GM19467 (cell line): ENCODE data around the gene RASD2.

Experiments
- ATAC-seq: cut with Tn5 transposase; IDR thresholded peaks from one replicate; pipeline ENCODE4 v1.9.1; 2021; ENCODE audit warnings: mild to moderate bottlenecking, moderate library complexity; ENCODE audit not compliant: unreplicated experiment

The RASD2 gene

DNA sequence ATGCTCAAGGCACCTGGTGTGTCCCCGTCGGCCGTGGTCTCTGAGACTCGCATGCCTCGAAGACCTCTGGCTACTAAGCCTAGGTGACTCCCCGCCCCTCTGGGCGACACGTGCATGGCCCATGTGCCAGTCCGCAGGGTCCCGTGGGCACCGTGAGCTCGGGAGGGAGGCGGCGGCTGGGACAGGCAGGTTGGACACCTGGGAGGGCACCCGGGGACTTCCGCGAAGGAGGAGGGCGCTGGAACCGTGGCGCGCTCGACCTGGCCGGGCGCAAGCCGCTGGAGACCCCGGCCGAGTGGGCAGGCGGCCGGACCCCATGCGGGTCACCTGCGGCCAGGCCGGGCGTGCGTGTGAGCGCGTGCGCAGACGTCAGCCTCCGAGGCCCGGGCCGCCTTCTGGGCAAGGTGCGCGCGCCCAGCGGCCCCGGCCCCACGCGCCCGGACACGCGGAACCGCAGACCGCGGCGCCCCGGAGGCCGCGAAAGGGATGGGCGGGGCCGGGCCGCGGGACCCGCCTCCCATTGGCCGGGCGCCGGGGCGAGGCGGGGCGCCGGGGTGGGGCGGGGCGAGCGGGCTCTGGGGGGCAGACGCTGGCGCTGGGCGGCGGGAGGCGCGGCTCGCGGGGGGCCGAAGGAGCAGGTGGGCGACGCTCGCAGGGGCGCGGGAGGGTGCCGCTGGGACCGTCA lies 579 bp upstream of the RASD2 start:
- peak; percentile 55 for ATAC-seq

DNA sequence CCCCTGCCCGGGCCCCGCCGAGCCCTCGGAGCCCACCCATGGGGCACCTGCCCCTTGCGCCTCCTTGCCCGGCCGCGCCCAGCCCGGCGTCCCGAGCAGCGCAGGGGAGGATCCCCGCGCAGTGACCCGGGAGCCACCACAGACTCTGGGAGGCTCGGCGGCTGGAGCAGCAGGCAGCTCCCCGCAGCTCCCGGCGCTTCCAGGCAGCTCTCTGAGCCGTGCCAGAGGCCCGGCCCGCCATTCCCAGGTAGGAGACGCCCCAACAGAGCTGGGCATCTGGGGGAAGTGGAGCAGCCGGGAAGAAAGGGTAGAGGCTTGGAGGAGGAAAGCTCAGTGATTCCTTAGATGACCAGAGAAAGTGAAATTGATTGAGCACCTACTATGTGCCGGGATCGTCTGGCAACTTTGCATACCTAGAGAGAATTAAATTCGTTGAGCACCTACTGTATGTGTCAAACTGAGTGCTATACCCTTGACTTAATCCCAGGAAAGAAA lies 670 bp downstream of the RASD2 start:
- no peak for ATAC-seq

DNA sequence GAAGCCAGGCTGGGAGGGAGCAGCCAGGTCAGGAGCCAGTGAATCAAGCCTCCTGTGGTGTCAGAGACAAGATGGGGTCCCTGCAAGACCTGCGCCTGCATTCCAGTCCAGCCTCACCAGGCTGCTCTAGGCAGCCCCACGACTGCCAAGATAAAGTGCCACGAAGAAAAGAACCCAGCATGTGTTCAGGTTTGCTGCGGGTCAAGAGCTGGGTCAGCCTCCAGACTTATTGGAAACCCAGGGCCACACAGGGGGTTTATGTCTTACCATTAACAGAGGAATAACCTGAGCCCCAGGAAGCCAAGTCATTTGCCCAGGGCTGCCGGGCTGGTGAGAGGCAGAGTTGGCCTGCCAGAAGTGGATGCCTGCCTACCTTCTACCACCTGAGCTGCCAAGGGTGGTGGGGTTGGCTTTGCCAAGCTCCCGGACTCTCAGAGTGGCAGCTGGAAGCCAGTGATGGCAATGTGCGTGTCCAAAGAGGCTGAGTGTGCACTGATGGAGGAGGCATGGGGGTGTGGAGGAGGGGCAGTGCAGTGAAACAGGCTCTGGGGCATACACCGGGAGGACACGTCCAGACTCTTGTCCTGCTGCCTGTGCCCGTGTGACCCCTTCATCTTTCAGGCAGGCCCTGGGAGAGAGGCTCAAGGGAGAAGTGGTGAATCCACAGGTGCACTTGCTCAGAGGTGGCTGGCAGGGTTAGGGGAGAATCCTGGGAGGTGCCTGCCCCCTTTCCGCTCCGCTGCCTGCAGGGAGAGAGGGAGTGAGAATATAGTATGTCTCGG lies 1.7 kb downstream of the RASD2 start:
- ATAC-seq: no peak

DNA sequence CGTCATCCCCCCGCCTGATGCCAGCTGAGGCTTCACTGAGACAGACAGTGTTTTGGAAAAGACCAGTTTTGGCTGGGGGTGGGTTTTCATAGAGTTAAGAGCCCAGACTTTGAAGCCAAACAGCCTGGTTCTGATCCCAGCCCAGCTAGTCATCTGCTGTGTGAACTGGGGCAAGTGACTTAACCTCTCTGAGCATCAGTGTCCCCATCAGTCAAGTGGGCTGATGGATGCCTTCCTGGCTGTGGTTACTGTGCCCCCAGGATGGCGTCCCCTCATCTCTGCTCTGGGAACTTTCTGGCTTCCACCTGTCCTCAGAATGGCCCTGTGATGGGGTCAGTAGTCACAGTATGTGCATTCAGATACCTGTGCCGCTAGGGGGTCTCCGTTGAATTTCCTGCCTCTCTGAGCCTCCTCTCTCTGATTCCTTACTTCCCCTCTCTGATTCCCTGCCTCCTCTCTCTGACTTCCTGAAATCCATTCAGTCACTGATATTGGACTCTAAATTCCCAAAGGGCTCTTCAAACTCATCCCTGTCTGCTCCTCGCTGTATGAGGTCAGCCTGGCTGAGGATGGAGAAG lies 2.4 kb downstream of the RASD2 start:
- no peak for ATAC-seq

- no peak for ATAC-seq
Measured at GRCh38 chr22:35543702-35544101, 3.1 kb downstream of the RASD2 start.

- no peak for ATAC-seq
Measured at GRCh38 chr22:35544189-35544588, 3.6 kb downstream of the RASD2 start.

- no peak for ATAC-seq
Measured at GRCh38 chr22:35544827-35545226, 4.2 kb downstream of the RASD2 start.

GRCh38 chr22:35546886-35547285 lies 6.3 kb downstream of the RASD2 start:
- no peak for ATAC-seq

DNA sequence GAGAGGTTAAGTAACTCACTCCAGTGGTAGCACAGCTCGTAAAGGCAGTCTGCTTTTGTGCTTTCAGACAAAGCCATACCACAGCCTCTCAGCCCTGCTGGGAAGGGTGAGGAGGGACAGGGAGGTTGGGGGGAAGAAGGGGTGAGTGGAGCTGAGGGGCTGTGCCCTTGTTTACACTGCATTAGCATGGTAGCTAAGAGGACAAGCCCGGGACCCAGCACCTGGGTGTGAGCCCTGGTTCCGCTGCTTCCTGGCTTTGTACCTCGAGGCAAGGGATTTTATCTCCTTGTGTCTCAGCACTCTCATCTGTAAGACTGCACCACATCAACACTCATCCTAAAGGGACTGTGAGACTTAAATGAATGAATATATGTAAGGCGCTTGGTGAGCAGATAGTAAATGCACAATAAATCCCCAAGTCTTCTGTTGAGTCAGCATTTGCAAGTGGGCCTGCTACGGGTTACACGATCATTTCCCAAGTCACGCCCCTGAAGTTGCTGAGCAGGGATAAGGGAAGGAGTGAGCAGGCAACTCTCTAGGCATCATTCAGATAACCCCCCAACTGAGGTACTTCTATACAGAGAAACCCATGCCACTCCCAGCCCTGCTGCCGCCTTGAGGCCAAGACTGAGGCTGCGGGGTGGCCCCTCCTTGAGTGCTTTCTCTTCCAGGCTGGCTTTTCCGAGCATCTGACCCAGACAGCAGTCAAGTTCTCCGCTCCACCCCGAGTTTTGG lies 7.5 kb downstream of the RASD2 start:
- no peak for ATAC-seq

- ATAC-seq: no peak
Measured at GRCh38 chr22:35548722-35549112, 8.1 kb downstream of the RASD2 start.

DNA sequence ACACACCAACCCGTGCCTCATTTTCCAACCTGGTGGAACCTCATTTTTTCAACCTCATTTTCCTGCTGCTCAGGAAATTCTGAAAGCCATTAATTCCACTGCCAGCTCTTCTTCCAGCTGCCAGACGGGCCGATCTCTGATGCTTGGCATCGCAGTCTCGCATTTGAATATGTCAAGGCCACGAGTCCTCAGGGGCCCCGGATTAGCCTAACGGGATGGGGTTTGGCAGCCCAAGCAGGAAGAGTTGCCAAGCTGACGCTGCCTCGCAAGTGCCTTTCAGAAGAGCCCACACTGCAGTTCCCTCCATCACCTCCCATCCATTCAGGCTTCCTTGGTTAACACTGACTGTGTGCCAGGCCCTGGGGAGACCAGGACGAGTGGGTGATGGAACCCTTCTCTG lies 8.7 kb downstream of the RASD2 start:
- no peak for ATAC-seq

- ATAC-seq: no peak
Measured at GRCh38 chr22:35551549-35552177, 11.0 kb downstream of the RASD2 start.

DNA sequence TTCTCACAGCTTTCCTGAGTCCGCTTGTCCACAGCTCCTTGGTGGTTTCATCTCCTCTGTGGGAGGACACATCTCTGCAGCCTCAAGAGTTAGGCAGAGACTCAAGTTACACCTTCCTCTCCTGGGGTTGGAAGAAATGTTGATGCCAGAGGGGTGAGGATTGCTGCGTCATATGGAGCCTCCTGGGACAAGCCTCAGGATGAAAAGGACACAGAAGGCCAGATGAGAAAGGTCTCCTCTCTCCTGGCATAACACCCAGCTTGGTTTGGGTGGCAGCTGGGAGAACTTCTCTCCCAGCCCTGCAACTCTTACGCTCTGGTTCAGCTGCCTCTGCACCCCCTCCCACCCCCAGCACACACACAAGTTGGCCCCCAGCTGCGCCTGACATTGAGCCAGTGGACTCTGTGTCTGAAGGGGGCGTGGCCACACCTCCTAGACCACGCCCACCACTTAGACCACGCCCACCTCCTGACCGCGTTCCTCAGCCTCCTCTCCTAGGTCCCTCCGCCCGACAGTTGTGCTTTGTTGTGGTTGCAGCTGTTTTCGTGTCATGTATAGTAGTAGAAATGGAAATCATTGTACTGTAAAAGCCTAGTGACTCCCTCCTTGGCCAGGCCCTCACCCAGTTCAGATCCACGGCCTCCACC lies 11.7 kb downstream of the RASD2 start:
- ATAC-seq: no peak

- ATAC-seq: no peak
Measured at GRCh38 chr22:35552846-35553245, 12.2 kb downstream of the RASD2 start.

GRCh38 chr22:35553341-35553740 lies 12.7 kb downstream of the RASD2 start:
- ATAC-seq: no peak

DNA sequence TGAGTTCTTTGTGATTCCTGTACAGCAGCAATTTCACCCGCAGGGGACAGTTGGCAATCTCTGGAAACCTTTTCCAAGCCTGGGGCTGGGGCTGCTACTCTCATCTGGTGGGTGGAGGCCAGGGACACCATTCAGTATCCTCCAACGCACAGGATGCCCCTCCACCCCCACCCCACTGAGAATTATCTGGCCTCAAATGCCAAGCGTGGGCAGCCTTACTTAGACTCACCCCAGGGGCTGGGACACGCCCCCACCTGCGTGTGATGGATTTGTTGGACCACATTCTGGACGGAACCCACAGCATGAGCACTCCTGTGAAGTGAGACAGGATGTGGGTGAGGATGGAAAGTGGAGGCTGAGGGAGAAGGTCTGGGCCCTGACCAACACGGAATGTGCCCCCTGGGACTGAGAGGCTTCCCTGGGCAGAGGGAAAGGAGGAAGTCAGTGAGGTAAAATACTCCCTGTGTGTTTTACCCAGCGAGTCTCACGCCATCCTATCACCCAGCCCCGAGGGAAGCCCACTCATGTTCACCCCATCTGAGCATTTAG lies 13.7 kb downstream of the RASD2 start:
- no peak for ATAC-seq

DNA sequence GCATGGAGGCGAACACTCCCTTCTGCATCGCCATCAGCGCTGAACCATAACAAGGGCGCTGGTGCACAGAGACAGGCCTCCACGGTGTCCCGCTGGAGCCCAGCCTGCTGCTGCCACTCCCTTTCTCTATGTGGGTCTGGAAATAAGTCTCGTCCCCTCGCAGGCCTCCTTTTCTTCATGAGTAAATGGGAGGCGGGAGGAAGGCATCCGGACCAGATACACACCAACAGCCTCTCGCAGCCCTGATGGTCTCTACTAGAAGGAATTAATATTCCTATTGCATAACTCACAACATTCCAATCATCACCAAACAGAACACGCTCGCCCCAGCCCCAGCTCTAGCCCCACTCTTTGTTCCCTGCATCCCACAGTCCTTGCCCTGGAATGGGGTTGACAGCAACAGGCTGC lies 14.9 kb downstream of the RASD2 start:
- no peak for ATAC-seq

DNA sequence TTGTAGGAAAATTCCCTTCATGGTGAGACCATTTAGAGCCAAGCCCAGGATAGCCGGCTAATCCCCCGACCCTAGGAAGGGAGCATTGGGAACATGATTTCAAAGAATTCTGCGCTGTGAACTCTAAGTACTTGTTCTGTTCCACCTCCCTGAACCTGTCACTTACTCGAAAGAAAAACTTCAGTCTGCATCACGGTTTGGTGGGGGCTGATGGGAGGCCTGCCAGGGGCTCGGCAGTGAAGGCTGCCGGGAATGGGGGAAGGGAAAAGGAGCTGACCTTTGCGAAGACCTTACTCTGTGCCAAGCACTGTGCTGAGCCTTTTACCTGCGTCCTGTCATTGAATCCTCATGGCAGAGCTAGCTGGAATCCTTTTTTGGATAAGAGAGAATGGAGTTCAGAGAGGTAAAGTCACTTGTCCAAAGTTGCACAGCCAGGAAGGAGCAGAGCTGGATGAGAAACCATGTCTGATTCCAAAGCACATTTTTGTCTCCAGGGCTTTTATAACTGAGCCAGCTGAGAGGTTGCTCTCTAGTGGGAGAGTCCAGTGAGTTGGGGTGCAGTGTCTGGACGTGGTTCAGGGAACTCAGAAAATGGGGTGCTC lies 15.4 kb downstream of the RASD2 start:
- ATAC-seq: no peak

DNA sequence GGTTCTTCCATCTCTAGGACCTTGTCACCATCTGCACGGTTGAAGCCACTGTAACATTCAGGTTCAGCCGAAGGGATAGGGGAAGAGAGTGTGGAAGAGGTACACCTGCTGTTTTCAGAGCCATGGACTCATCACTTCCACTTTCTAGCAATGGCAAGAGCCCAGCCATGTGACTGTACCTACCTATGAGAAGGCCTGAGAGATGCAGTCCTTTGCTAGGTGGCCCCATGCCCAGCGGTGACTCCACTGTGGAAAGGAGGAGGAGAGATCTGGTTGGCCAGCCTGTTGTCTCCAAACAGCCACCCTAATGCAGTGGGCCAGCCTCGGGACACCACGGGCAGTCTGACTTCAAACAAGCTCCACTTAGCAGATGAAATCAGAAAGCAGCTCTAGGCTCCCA lies 16.0 kb downstream of the RASD2 start:
- no peak for ATAC-seq

- ATAC-seq: no peak
Measured at GRCh38 chr22:35558031-35558430, 17.4 kb downstream of the RASD2 start.
